ENCODE measurements around the gene HES5.
A peak's percentile ranks its signal among the peaks of the same experiment; 100 is the strongest.
"Not testable (repeated sequence)": the region's sequence is repeated elsewhere in the genome, so short reads cannot be mapped to it uniquely, and the experiment has no call there.

The HES5 gene

DNA sequence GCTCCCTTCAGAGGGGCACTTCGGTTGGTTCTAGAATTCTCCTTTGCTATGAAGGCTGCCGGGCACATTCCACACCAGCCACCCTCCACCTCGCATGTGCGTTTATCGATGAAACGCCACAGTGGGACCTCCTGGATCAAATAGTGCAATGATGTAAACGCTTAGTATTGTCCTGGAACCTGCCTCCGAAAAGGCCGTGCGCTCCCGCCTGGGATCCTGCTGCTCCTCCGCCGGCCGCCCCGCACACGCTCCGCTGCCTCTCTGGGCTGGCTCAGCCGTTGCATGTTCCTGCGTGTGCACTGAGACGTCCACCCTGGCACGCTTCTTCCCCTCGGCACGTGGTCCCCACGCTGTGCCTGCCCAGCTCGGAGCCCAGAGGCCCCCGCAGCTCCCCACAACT lies 22.1 kb upstream of the HES5 start:
- CTCF ChIA-PET, result no interaction called here
- POLR2A ChIA-PET, result no interaction called here
- no peak overlapping the region for H3K4me3 ChIP-seq (ENCODE audit: low read depth, low read length)
- no peak for DNase-seq (ENCODE audit: low read depth, low spot score)
- TF ChIP-seq, protein P1, sequence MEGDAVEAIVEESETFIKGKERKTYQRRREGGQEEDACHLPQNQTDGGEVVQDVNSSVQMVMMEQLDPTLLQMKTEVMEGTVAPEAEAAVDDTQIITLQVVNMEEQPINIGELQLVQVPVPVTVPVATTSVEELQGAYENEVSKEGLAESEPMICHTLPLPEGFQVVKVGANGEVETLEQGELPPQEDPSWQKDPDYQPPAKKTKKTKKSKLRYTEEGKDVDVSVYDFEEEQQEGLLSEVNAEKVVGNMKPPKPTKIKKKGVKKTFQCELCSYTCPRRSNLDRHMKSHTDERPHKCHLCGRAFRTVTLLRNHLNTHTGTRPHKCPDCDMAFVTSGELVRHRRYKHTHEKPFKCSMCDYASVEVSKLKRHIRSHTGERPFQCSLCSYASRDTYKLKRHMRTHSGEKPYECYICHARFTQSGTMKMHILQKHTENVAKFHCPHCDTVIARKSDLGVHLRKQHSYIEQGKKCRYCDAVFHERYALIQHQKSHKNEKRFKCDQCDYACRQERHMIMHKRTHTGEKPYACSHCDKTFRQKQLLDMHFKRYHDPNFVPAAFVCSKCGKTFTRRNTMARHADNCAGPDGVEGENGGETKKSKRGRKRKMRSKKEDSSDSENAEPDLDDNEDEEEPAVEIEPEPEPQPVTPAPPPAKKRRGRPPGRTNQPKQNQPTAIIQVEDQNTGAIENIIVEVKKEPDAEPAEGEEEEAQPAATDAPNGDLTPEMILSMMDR (IDR thresholded peaks at IDR 0.05; ENCODE audit: insufficient read depth, low read length, missing control alignments), result no peak

DNA sequence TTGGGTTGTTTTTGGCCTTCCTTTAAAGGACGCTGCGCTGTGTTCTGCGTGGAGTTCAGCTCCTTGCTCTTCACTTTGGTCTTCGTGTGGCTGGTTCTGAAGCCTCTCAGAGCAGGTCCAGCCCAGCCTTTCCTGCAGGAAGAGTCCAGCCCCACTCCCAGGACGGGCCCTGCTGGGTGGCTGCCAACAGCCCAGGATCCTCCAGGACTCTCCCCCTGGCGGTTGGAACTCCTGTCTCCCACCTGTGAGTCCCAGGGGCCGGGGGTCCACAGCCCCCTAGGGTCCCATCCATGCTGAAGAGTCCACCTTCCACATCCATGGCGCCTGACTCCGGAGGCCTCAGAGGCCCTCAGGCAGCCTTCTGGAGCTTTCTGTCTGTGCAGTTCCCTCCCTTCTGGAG lies 21.5 kb upstream of the HES5 start:
- POLR2A ChIA-PET; H3K4me3 ChIP-seq (ENCODE audit: low read depth, low read length); DNase-seq (ENCODE audit: low read depth, low spot score); CTCF ChIA-PET: not testable (repeated sequence)

DNA sequence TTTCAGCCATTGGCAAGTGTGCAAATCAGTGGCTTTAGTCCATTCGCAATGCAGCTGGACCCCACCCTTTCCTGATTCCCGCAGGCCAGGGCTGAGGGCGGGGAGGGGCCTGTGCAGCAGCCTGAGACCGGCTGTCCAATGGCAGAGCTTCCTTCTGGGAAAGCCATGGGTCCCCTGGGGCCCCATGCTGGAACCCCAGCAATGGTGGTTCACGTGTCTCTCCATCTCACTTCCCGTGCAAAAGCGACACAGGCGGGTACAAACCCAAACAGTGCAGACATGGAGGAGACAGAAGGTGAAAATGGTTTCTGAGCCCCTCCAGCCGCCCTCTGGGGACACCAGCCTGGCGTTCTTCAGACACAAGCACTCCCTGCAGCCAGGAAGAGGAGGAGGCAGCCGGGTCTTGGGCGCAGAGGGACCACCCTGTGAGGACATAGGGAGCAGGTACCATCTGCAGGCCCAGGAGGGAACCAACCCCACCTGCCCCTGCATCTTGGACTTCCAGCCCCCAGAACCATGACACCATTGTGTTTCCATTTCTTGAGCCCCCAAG lies 20.3 kb upstream of the HES5 start:
- POLR2A ChIA-PET, result not testable (repeated sequence)
- CTCF ChIA-PET, result interaction anchor here (3.7 to 8.6 kb wide), 2 partner anchors 8 to 132 kb away, joined by 45 to 138 read pairs; partner anchors contain the start of gene TNFRSF14

DNA sequence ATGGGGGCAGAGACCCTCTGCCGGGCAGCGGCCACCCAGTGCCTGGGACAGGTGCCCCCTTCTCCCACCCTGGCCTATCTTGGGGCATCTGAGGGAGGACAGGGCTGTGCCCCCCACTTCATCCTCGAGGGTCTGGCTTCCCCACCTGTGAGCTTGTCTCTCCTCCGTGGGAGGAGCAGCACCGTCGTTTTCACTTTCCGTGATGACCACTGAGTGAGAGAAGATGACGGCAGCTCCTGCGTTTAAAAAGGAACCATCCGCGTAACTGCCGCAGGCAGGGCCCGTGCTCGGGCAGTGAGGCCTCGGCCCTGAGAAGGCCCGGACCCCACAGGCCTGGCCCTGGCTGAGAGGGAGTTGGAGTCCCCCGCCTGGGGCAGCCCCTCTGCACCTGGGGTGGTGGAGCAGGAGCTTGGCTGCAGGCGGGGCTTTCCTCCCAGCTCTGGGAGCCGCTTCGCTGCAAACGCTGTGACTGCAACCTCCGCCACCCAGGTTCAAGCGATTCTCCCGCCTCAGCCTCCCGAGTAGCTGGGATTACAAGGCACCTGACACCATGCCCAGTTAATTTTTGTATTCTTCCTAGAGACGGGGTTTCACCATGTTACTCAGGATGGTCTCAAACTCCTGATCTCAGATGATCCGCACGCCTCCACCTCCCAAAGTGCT lies 19.4 kb upstream of the HES5 start:
- H3K4me3 ChIP-seq (ENCODE audit: low read depth, low read length); POLR2A ChIA-PET; DNase-seq (ENCODE audit: low read depth, low spot score): not testable (repeated sequence)
- CTCF ChIA-PET, result interaction anchor here (1.0 to 8.6 kb wide), 4 partner anchors 9 to 136 kb away, joined by 3 to 138 read pairs (median 38); partner anchors contain the start of genes PEX10 and TNFRSF14

More for the DNA sequence above, 20.3 kb upstream of the HES5 start:
- H3K4me3 ChIP-seq (ENCODE audit: low read depth, low read length); DNase-seq (ENCODE audit: low read depth, low spot score): not testable (repeated sequence)

DNA sequence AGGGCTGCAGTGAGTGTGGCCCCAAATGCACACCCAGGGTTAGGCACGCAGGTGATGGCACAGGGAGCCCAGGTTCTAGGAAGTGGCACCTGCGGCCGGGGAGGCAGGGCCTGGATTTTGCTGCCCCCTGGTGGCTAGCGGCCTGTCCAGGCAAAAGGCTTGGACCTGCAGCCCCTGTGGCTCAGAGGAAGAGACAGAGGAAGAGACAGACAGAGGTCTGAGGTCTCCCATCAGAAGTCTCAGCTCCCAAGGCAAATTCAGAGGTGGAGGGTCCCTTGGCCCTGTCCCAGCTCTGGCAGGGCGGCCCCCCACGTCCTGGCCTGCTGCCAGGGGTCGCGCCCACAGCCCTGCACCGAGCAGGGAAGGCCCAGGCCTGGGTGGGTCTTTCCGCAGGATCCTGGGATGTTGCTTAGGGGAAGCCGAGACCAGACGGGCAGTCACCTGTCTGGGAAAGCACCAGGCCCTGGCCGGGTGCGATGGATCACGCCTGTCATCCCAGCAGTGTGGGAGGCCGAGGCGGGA lies 18.1 kb upstream of the HES5 start:
- no peak for DNase-seq (ENCODE audit: low read depth, low spot score)
- no peak overlapping the region for H3K4me3 ChIP-seq (ENCODE audit: low read depth, low read length)
- ChIA-PET POLR2A (no interaction called here), CTCF (interaction anchor here (0.6 to 8.6 kb wide), 38 partner anchors 10 to 880 kb away, joined by 3 to 138 read pairs (median 4); partner anchors contain the start of genes FAAP20, HES5, MORN1 and PANK4)
- TF ChIP-seq, protein P1 (IDR thresholded peaks at IDR 0.05; ENCODE audit: insufficient read depth, low read length, missing control alignments), result peak; percentile 95

DNA sequence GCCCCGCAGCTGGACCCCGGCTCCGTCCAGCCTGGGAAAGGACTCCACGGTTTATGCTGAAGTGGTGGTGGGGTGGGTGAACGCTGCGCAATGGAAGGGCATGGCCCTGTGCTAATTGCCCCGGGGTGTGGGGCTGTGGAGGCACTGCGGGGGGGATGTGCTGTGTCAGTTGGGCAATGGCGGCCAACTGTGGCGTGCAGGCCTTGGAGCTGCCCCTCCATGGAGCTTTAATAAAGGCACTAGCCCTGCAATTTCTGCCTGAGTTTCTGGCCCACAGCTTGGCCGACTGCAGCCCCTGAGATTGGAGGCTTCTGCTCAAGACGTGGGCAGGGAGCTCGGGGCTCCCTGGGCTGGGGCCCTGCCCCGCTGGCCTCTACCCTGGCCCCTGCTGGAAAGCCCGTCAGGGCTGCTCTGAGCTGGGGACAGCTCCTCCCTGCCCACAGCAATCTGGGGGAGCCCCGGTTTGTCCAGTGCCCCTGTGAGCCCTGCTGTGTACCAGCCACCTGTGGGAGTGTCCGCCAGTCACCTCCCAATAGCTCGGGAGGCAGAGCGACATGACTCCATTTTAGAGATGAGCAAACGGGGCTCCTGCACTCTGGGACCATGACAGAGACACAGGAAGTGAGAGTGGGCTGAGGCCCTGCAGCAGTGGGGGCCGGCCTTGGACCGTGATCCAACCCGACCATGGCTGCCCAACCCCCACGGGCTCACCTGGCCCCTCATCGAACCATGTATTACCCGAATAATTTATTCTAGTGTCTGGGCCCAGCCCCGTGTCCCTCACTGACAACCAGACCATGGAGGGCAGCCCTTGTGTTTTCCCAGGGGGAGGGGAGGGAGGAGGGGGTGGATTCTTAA lies 17.4 kb upstream of the HES5 start:
- POLR2A ChIA-PET, result interaction anchor here (0.7 kb wide), 1 partner anchor 136 kb away, joined by 4 read pairs; no protein-coding TSS in a partner anchor
- H3K4me3 ChIP-seq (ENCODE audit: low read depth, low read length), result peak overlapping the region; percentile 57
- no peak for DNase-seq (ENCODE audit: low read depth, low spot score)
- TF ChIP-seq, protein P1 (IDR thresholded peaks at IDR 0.05; ENCODE audit: insufficient read depth, low read length, missing control alignments), result no peak
- CTCF ChIA-PET, result interaction anchor here (0.7 to 8.6 kb wide), 32 partner anchors 11 to 877 kb away, joined by 3 to 138 read pairs (median 6); partner anchors contain the start of genes FAAP20, HES5, PANK4 and PEX10

DNA sequence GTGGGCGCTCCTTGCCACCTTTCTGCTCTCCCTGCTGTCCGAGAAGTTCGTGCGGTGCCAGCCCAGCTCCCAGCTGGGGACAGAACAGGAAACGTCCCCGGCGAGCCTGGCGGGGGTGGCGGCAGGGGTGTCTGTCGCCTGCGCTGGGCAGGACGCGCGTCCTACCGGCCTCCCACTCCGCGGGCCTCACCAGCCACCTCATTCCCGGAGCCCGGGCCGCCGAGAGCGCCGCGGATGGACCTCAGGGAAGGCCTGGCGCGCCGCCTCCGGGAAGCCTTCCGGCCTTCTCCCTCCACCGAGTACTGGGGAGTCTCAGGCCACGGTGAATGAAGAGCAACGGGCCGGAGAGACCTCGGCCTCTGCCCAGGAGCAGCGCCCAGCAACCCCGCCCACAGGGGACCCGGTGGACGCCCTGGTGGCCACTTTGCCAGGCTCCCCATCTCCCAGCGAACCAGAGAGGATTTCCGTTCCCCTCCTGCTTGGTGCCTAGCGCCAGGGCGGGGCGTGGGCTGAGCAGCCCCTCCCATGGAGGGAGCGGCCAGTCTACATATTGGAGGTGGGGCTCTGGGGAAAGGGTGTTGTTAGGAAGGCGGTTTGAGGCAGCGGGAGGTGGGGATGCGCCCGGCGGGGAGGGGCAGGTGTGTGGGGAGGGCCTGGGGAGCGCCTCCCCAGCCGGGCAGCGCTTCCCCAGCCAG lies 16.6 kb upstream of the HES5 start:
- no peak for DNase-seq (ENCODE audit: low read depth, low spot score)
- TF ChIP-seq, protein P1 (IDR thresholded peaks at IDR 0.05; ENCODE audit: insufficient read depth, low read length, missing control alignments), result peak; percentile 0
- POLR2A ChIA-PET, result interaction anchor here (0.7 to 1.1 kb wide), 3 partner anchors 13 to 135 kb away, joined by 3 to 4 read pairs (median 3); no protein-coding TSS in a partner anchor
- peak overlapping the region; percentile 57 for H3K4me3 ChIP-seq (ENCODE audit: low read depth, low read length)
- CTCF ChIA-PET, result interaction anchor here (0.7 to 8.6 kb wide), 28 partner anchors 9 to 878 kb away, joined by 3 to 138 read pairs (median 6); partner anchors contain the start of genes FAAP20, HES5, PANK4 and PEX10

Measured in AG04449 (cell line).